ENCODE measurements around the gene E2F8. TPM values are rescaled to one million over a fixed set of nuclear protein-coding genes. Genes with fewer than 3 reads are reported as not detected.
"Not testable (repeated sequence)": the region's sequence is repeated elsewhere in the genome, so short reads cannot be mapped to it uniquely, and the experiment has no call there.

The E2F8 gene
- total and polyA plus RNA-seq, 4 experiments from 2014 or later: not detected

DNA sequence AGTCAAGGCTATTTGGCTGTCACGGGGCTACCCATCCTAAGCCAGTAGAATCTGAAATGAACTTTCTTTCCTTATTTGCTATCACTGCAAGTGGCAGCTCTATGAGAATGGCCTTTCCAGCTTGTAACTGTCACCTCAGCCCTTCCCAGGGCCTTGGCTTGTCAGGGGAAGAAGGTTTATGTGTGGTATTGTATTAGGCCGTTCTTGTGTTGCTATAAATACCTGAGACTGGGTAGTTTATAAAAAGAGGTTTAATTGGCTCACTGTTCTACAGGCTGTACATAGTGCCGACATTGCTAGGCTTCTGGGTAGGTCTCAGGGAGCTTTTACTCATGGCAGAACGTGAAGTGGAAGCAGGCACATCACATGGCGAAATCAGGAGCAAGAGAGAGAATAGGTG lies 26.8 kb upstream of the E2F8 start:
- H3K27ac ChIP-seq (ENCODE audit: low read depth, low read length): no peak overlapping the region
- peaks cover 0 to 3% (median 0%) of the 10 kb centered on the region in 8 donors for H3K9me3 Mint-ChIP-seq
- no peaks in the 10 kb centered on the region for H3K27me3 ChIP-seq (ENCODE audit: insufficient read depth, low read length)
- H3K4me1 ChIP-seq (ENCODE audit: insufficient read depth, low read length): no peaks in the 10 kb centered on the region
- H3K4me3 Mint-ChIP-seq: no peak overlapping the region
- intact Hi-C loops (cut with micrococcal nuclease): no loop called here
- no peak overlapping the region for H3K4me3 ChIP-seq (ENCODE audit: low read length in 2 of 2)
- CTCF ChIA-PET (ENCODE audit: partially characterized antibody): interaction anchor here (1.4 kb wide), 1 partner anchor 16 kb away, joined by 3 read pairs; no protein-coding TSS in a partner anchor
- H3K36me3 ChIP-seq (ENCODE audit: insufficient read depth, low read length): no peaks in the 10 kb centered on the region
- H3K36me3 Mint-ChIP-seq: peaks cover 0 to 2% of the 10 kb centered on the region in 2 donors
- no peaks in the 10 kb centered on the region for H3K4me1 Mint-ChIP-seq
- H3K27ac Mint-ChIP-seq: no peak overlapping the region
- no peak for DNase-seq
- H3K27me3 Mint-ChIP-seq: peaks cover 23 to 31% of the 10 kb centered on the region in 2 donors
- H3K9me3 ChIP-seq (ENCODE audit: control insufficient read depth in 1 of 2, low read length in 2 of 2): no peaks in the 10 kb centered on the region
- POLR2A ChIA-PET (ENCODE audit: partially characterized antibody): no interaction called here

DNA sequence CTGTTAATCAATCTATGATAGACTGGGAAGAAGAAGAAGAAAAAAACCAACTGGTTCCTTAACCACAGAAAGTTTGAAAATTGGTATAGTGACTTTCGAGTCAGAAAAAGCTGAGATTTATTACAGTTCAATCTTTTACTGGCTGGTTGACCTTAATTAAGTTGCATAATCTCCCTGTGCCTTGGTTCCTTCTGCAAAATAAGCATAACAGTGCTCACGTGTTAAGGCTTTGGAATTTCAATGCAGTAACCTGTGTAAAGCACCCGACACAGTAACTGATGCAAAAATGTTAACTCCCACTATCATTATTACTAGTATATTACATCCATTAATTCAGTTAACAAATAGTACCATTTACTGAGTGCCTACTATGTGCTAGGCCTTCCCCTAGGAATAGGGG lies 22.6 kb upstream of the E2F8 start:
- H3K27ac Mint-ChIP-seq: no peak overlapping the region
- H3K9me3 Mint-ChIP-seq: peaks cover 0 to 2% (median 0%) of the 10 kb centered on the region in 8 donors
- Histone ChIP-seq H3K4me3 (ENCODE audit: low read length in 2 of 2) (no peak overlapping the region), H3K27ac (ENCODE audit: low read depth, low read length) (no peak overlapping the region), H3K27me3 (ENCODE audit: insufficient read depth, low read length) (no peaks in the 10 kb centered on the region), H3K9me3 (ENCODE audit: control insufficient read depth in 1 of 2, low read length in 2 of 2) (no peaks in the 10 kb centered on the region), H3K36me3 (ENCODE audit: insufficient read depth, low read length) (no peaks in the 10 kb centered on the region), H3K4me1 (ENCODE audit: insufficient read depth, low read length) (no peaks in the 10 kb centered on the region)
- peaks cover 8 to 11% of the 10 kb centered on the region in 2 donors for H3K27me3 Mint-ChIP-seq
- POLR2A ChIA-PET (ENCODE audit: partially characterized antibody): no interaction called here
- intact Hi-C loops (cut with micrococcal nuclease): no loop called here
- CTCF ChIA-PET (ENCODE audit: partially characterized antibody): interaction anchor here (2.2 kb wide), 1 partner anchor 11 kb away, joined by 11 read pairs; no protein-coding TSS in a partner anchor
- H3K4me3 Mint-ChIP-seq: no peak overlapping the region
- no peaks in the 10 kb centered on the region for H3K36me3 Mint-ChIP-seq
- no peaks in the 10 kb centered on the region for H3K4me1 Mint-ChIP-seq
- DNase-seq: no peak

GRCh38 chr11:19259487-19260345 lies 19.0 kb upstream of the E2F8 start:
- H3K4me3 ChIP-seq (ENCODE audit: low read length in 2 of 2): no peak overlapping the region
- intact Hi-C loops (cut with micrococcal nuclease): no loop called here
- no peaks in the 10 kb centered on the region for H3K9me3 ChIP-seq (ENCODE audit: control insufficient read depth in 1 of 2, low read length in 2 of 2)
- POLR2A ChIA-PET (ENCODE audit: partially characterized antibody): no interaction called here
- no peak overlapping the region for H3K27ac ChIP-seq (ENCODE audit: low read depth, low read length)
- no peaks in the 10 kb centered on the region for H3K27me3 ChIP-seq (ENCODE audit: insufficient read depth, low read length)
- Mint-ChIP-seq H3K36me3 (no peaks in the 10 kb centered on the region), H3K4me3 (no peak overlapping the region), H3K27me3 (peaks cover 2 to 5% of the 10 kb centered on the region in 2 donors), H3K4me1 (no peaks in the 10 kb centered on the region), H3K27ac (no peak overlapping the region), H3K9me3 (peaks cover 0 to 3% (median 0%) of the 10 kb centered on the region in 8 donors)
- no peaks in the 10 kb centered on the region for H3K4me1 ChIP-seq (ENCODE audit: insufficient read depth, low read length)
- H3K36me3 ChIP-seq (ENCODE audit: insufficient read depth, low read length): no peaks in the 10 kb centered on the region
- CTCF ChIA-PET (ENCODE audit: partially characterized antibody): interaction anchor here (0.5 to 3.4 kb wide), 18 partner anchors 8 to 1370 kb away, joined by 3 to 19 read pairs (median 4); no protein-coding TSS in a partner anchor
- DNase-seq: peak in 4 of 5 donors; percentile 36 to 53 (median 44)

DNA sequence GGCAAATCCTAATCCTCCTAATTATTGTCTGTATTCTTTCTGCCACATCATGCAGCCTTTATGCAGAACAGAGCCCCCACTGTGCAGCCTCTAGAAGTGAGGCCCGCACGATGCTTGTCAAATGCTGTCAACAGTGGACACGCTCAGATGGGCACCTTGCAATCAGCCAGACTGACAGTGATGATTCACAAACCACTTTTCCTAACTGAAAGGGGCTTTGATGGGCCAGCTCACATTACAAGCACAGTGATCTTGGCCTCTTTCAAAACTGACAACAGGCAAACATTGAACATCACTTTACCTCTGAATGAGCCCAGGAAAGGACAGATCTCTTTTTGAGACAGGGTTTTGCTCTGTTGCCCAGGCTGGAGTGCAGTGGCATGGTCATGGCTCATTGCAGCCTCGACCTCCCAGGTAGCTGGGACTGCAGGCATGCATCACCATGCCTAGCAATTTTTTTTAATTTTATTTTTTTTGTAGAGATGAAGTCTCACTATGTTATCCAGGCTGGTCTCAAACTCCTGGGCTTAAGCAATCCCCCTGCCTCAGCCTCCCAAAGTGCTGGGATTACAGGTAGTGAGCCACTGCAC lies 18.0 kb upstream of the E2F8 start:
- Histone ChIP-seq H3K27me3 (ENCODE audit: insufficient read depth, low read length) (no peaks in the 10 kb centered on the region), H3K4me1 (ENCODE audit: insufficient read depth, low read length) (no peaks in the 10 kb centered on the region), H3K36me3 (ENCODE audit: insufficient read depth, low read length) (no peaks in the 10 kb centered on the region), H3K27ac (ENCODE audit: low read depth, low read length) (no peak overlapping the region), H3K9me3 (ENCODE audit: control insufficient read depth in 1 of 2, low read length in 2 of 2) (no peaks in the 10 kb centered on the region), H3K4me3 (ENCODE audit: low read length in 2 of 2) (no peak overlapping the region)
- H3K36me3 Mint-ChIP-seq: no peaks in the 10 kb centered on the region
- H3K9me3 Mint-ChIP-seq: peaks cover 0 to 11% (median 0%) of the 10 kb centered on the region in 8 donors
- H3K27ac Mint-ChIP-seq: no peak overlapping the region
- POLR2A ChIA-PET (ENCODE audit: partially characterized antibody): no interaction called here
- intact Hi-C loops (cut with micrococcal nuclease): no loop called here
- H3K27me3 Mint-ChIP-seq: peaks cover 2 to 7% of the 10 kb centered on the region in 2 donors
- no peak for DNase-seq
- no peak overlapping the region for H3K4me3 Mint-ChIP-seq
- H3K4me1 Mint-ChIP-seq: no peaks in the 10 kb centered on the region
- CTCF ChIA-PET (ENCODE audit: partially characterized antibody): interaction anchor here (1.5 to 3.4 kb wide), 10 partner anchors 7 to 295 kb away, joined by 4 to 19 read pairs (median 8); no protein-coding TSS in a partner anchor

DNA sequence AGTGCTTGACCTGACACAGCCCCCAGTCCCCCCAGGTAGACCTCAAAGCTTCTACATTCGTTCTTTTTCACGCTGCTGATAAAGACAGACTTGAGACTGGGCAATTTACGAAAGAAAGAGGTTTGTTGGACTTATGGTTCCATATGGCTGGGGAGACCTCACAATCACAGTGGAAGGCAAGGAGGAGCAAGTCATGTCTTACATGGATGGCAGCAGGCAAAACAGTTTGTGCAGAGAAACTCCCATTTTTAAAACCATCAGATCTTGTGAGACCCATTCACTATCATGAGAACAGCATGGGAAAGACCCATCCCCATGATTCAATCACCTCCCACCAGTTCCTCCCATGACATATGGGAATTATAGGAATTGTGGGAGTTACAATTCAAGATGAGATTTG lies 13.7 kb upstream of the E2F8 start:
- H3K27me3 ChIP-seq (ENCODE audit: insufficient read depth, low read length); H3K4me3 Mint-ChIP-seq; H3K4me1 ChIP-seq (ENCODE audit: insufficient read depth, low read length); H3K36me3 ChIP-seq (ENCODE audit: insufficient read depth, low read length); H3K4me3 ChIP-seq (ENCODE audit: low read length in 2 of 2); POLR2A ChIA-PET (ENCODE audit: partially characterized antibody); H3K27ac ChIP-seq (ENCODE audit: low read depth, low read length); intact Hi-C loops (cut with micrococcal nuclease); H3K36me3 Mint-ChIP-seq; H3K27ac Mint-ChIP-seq; H3K9me3 ChIP-seq (ENCODE audit: control insufficient read depth in 1 of 2, low read length in 2 of 2); H3K4me1 Mint-ChIP-seq; DNase-seq: not testable (repeated sequence)
- CTCF ChIA-PET (ENCODE audit: partially characterized antibody): interaction anchor here (1.4 kb wide), 1 partner anchor 178 kb away, joined by 3 read pairs; no protein-coding TSS in a partner anchor
- H3K27me3 Mint-ChIP-seq: peaks cover 2 to 15% of the 10 kb centered on the region in 2 donors
- peaks cover 0 to 11% (median 1%) of the 10 kb centered on the region in 8 donors for H3K9me3 Mint-ChIP-seq

- DNase-seq: no peak
- no peak overlapping the region for H3K4me3 Mint-ChIP-seq
- H3K36me3 Mint-ChIP-seq: no peaks in the 10 kb centered on the region
- Histone ChIP-seq H3K9me3 (ENCODE audit: control insufficient read depth in 1 of 2, low read length in 2 of 2) (no peaks in the 10 kb centered on the region), H3K27ac (ENCODE audit: low read depth, low read length) (no peak overlapping the region), H3K4me1 (ENCODE audit: insufficient read depth, low read length) (no peaks in the 10 kb centered on the region), H3K36me3 (ENCODE audit: insufficient read depth, low read length) (no peaks in the 10 kb centered on the region), H3K4me3 (ENCODE audit: low read length in 2 of 2) (no peak overlapping the region), H3K27me3 (ENCODE audit: insufficient read depth, low read length) (no peaks in the 10 kb centered on the region)
- intact Hi-C loops (cut with micrococcal nuclease): no loop called here
- peaks cover 0 to 11% (median 1%) of the 10 kb centered on the region in 8 donors for H3K9me3 Mint-ChIP-seq
- ChIA-PET CTCF (ENCODE audit: partially characterized antibody) (interaction anchor here (1.4 kb wide), 1 partner anchor 177 kb away, joined by 3 read pairs; no protein-coding TSS in a partner anchor), POLR2A (ENCODE audit: partially characterized antibody) (no interaction called here)
- H3K27ac Mint-ChIP-seq: no peak overlapping the region
- H3K4me1 Mint-ChIP-seq: no peaks in the 10 kb centered on the region
- H3K27me3 Mint-ChIP-seq: peaks cover 2 to 18% of the 10 kb centered on the region in 2 donors
Measured at GRCh38 chr11:19253817-19254216, 13.1 kb upstream of the E2F8 start.

DNA sequence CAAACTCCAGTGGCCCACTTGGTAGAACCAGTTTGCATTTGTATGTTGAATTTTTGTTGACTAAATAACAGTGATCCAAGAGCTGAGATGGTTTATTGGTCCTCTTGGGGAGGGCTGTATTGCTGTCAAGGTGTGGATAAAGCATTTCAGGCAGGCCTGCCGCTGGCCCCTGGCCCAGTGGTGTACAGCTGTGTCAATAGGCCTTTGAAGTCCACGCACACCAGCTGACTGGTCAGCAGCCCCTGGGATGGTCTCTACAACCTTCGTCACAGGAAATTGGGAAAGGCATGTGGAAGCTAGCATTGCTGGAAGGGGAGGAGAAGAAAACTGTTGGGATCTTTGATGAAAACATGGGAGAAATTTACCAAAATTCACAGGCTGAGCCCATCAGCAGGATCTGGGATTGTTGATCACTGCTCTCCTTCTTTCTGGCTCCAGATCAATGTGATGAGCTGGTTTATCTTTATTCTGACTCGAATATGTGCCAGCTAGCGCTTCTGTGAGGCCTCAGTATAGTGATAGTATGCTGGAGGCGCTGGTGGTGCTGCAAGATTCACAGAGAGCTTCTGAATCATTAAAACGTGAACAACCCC lies 12.5 kb upstream of the E2F8 start:
- peaks cover 2 to 18% of the 10 kb centered on the region in 2 donors for H3K27me3 Mint-ChIP-seq
- CTCF ChIA-PET (ENCODE audit: partially characterized antibody): interaction anchor here (1.4 to 1.5 kb wide), 3 partner anchors 9 to 177 kb away, joined by 3 to 11 read pairs (median 3); no protein-coding TSS in a partner anchor
- DNase-seq: no peak
- Histone ChIP-seq H3K27ac (ENCODE audit: low read depth, low read length) (no peak overlapping the region), H3K27me3 (ENCODE audit: insufficient read depth, low read length) (no peaks in the 10 kb centered on the region), H3K4me3 (ENCODE audit: low read length in 2 of 2) (no peak overlapping the region), H3K36me3 (ENCODE audit: insufficient read depth, low read length) (no peaks in the 10 kb centered on the region), H3K9me3 (ENCODE audit: control insufficient read depth in 1 of 2, low read length in 2 of 2) (no peaks in the 10 kb centered on the region), H3K4me1 (ENCODE audit: insufficient read depth, low read length) (no peaks in the 10 kb centered on the region)
- H3K27ac Mint-ChIP-seq: no peak overlapping the region
- H3K36me3 Mint-ChIP-seq: no peaks in the 10 kb centered on the region
- H3K4me3 Mint-ChIP-seq: no peak overlapping the region
- no peaks in the 10 kb centered on the region for H3K4me1 Mint-ChIP-seq
- POLR2A ChIA-PET (ENCODE audit: partially characterized antibody): no interaction called here
- H3K9me3 Mint-ChIP-seq: peaks cover 0 to 11% (median 1%) of the 10 kb centered on the region in 8 donors
- intact Hi-C loops (cut with micrococcal nuclease): no loop called here

All from CD4-positive, alpha-beta memory T cell (primary cell).